Forelimb muscle (tissue), 1 donor: Measurements from ENCODE around the gene KCNQ1. TPM values are rescaled to one million over a fixed set of nuclear protein-coding genes. Genes with fewer than 3 reads are reported as not detected.

Experiments
- DNase-seq: peaks from one replicate; pipeline ENCODE4 v3.0.0-alpha.2; 2013; ENCODE audit warnings: low read depth
- polyA plus RNA-seq: library from polyadenylated mRNA; unstranded; fragments of 120-200 nt; gene quantifications from one replicate; pipeline ENCODE4 v1.2.1, GENCODE V29; 2013; ENCODE audit not compliant: insufficient read length

KCNQ1 gene
- polyA plus RNA-seq, 1 donor, result 2.1 TPM

DNA sequence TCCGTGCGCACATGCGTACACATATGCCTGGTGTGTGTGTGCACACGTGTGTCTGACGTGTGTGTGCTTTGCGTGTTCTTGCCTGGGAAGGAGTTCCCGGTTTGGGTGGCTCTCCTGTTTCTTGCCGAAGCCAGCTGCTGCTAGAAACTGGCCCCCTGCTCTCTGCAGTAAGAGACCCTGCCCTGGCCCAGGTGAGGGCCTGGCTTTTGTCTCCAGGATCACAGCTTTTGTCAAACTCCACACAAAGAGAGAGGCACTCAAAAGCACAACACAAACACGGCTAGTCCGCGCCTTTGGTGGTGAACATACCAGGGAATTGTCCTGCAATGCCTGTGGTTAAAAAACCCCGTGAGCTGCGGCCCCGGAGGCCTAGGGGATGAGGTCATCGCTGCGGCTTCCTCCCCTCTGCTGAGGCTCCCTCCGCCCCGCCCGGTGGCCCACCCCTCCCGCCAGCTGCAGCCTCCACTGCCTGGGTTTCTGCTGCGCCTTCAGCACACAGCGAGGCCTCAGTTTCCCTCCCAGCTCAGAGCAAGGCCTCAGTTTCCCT, 88.9 kb downstream of the KCNQ1 start:
- DNase-seq, result no peak

DNA sequence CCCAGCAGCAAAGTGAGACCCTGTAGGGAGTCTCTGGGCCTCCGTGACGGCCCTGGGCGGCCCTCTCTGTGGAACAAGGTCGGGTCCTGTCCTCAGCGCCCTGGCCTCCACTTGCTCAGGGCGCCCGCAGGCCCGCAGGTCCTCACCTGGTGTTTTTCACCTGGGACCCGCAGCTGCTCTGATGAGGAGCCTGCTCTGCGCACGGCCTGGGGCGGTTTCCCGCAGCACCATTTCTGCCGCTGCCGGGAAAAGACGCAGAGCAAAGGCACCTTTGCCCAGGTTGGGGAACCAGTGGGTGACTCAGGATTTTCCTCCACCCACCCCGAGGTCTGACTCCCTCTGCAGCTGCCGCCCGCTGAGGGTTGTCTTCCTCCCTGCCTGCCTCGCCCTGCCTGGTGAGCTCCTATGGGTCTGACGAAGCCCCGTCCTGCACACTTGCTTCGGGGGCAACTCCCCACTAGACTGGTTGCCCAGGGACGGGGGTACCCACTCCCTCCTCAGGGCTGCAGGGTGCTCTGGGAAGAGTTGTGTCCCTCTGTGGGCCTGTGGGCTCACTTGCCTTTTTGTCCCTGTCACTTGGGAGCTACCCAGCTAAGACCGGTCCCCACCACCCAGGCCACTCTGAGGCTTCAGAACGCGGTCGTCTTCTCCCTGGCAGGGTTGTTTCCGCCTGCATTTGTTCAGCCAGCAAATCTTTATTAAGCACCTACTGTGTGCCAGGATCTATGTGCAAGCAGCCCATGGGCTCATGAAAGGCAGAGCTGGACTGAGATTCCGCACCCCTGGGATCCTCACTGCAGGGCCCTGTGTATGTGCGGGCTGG, 89.5 kb downstream of the KCNQ1 start:
- no peak for DNase-seq

DNA sequence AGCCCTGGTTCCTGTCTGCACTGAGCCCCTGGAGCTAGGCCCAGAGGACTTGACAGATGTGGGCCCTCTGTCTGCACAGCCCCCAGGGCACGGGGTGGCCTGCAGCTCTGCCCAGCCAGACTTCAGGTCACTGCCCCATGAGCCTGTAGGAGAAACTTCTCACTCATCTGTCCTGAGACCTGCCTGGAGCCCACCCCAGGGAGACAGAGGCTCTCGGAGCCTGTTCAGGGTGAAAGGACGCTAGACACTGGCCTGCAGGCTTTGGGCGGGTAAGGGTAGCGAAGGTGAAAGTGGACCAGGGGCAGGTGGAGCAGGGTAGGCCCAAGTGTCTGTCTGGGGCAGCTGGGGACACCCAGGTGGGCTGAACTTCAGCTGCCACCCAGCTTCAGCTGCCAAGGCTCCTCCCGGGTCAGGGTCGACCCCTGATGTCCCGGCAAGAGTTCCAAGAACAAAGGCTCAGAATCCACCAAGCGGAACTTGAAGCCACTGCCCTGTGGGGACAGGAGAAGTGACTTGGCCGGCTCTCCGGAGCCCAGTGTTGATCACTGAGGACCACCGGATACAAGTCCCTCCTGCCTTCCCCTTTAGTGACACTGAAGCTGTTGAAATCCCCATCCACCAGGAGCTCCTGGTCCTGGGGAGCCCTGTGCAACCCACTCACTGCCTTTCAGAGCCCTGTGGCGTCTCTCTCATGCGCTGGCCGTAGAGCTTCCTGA, 90.3 kb downstream of the KCNQ1 start:
- no peak for DNase-seq

DNA sequence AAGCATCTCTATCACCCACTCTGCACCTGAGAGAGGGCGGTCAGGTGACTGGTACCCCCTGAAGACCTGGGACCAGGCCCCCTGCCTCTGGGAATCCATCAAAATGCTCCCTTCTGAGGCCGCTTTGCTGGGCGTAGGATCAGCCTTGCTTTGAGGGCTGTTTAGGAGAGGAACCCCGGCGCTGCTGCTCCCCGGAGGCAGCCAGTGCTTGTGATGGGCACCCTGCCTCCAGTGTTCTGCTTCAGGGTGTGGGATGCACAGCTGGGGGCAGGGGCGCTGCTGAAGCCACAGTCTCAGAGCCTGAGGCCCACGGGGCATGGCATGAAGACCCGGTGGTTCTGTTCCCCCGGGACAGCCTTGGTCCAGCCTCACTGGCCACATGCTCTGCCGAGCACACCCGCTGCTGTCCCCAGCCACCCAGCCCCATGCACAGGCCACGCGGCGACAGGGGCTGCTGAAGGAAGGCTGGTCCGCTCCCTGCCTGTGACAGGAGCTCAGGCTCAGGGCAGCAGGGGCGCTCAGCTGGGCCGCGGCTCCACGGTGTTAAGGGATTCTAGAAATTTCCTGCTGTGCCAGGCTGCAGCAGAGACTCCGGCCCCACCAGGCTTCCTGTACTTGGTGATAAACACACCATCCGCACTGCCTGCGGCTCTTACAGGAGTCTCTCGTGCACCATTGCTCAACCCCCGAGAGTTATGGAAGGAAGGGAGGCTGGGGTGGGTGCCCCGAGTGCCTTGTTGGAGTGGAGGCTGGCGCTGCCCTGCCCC, 91.0 kb downstream of the KCNQ1 start:
- DNase-seq, result no peak

GRCh38 chr11:2536440-2536989, 91.7 kb downstream of the KCNQ1 start:
- no peak for DNase-seq

- DNase-seq, result no peak
Measured at GRCh38 chr11:2537010-2537705, 92.3 kb downstream of the KCNQ1 start.

DNA sequence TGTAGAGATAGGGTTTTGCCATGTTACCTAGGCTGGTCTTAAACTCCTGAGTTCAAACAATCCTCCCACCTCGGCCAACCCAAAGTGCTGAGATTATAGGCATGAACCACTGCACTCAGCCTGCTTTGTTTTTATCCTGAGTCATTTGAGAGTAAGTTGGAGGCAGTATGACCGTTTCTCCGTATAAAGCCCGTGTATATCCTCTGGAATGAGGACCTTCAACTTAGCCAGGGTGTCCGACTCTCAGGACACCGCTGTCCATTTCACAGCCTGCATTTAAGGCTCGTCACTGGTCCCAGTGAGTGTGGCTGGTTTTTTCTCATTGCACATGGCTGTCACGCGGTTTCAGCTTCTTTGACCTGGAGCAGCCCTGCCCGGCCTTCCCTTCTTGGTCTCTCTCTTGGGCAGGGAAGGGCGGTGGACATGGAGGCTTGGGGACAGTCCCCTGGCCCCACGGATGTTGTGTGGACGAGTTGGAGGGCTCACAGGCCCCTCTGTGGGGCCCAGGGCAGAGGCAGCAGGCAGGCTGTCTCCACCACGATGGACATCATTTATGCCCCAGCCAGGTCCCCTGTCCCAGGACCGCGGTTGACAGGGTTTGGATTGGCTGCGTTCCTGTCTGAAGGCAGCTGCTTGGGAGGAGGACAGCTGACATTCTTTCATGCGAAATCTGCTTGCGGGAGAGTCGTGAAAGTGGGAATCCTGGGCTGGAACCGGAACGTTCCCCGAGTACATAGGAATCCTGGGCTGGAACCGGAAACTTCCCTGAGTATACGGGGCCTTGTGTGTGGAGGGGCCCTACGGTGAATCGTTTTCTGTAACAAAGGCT, 93.3 kb downstream of the KCNQ1 start:
- no peak for DNase-seq

DNA sequence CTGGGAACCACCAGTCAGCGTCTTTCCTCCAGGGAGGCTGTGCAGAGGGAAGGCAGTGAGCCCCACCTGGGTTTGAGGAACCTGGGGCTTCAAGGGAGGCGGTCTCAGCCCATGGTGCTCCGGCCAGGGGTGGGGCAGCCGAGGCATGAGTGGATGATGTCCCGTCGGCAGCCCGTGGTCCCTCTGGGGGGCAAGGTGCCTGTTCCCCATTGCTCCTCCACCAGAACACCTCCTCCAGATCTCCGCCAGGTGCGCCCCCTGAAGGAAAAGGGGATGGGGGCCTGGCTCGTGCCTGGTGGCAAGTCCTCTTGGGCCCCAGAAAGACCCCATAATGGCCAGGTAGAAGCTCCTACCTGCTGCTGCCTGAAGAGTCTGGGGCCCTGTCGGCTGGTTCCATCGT, 94.1 kb downstream of the KCNQ1 start:
- DNase-seq, result no peak

GRCh38 chr11:2539371-2540222, 94.8 kb downstream of the KCNQ1 start:
- no peak for DNase-seq

DNA sequence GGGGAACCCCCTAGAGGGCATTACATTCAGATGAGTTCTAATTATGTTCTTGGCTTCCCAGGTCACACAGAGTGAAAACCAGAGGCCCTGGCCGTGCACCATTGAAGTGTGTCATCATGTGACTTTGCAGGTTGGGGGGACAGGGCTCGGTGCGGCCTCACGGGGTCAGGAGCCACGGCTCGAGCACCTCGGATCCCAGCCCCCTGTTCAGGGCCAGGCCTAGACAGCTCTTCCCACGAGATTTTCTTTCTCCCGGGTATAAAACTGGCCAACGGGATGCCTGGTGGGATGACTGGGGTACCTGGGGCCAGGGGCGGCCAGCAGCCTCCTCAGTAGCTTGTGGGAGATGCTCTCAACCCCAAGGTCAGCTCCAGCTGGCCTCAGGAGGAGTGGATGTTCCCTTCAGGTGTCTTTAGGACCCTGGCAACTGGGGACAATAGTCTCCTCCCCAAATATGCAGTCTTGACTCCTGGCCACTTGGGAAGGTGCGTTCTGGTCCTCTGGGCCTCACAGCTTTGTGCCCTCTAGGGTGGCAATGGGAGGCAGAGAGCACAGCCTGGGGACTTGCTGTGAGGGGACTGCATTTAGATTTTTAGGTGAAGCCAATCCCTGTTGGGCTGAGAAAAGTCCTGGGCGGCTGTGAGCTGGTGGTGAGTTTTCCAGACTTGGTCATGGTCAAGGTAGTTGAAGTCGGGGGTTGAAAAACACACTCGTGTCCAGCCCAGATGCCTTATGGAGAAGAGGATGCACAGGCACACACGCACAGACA, 95.6 kb downstream of the KCNQ1 start:
- DNase-seq, result no peak

DNA sequence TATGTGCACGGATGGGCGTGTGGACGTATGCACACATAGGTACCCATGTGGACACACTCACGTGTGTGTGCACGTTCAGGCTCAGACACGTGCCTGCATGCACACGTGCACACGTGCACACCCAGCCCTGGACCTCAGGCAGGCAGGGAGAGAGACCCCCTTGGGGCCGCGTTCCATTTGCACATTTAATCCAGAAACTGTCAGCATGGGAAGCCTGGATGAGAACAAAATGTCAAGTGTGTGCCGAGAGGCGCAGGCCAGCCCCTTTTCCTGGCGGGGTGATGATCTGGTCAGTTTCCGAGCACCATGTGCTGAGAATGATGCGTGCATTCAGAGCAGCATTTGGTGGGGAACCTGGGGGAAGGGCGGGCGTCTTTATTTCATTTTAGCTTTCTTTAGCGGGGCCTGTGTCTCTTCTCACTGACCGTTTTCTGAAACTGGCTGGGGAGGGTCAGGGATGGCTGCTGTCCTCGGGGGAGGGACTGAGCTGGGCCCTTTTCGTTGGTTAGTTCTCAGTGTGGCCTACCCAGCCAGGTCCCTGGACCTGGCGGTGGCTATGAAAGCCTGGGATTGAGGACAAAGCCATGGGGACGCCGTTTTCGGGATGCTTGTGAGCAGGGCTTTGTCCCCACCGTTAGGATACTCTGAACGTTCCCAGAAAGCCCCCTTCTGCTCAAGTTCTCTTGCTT, 96.3 kb downstream of the KCNQ1 start:
- DNase-seq, result no peak

DNA sequence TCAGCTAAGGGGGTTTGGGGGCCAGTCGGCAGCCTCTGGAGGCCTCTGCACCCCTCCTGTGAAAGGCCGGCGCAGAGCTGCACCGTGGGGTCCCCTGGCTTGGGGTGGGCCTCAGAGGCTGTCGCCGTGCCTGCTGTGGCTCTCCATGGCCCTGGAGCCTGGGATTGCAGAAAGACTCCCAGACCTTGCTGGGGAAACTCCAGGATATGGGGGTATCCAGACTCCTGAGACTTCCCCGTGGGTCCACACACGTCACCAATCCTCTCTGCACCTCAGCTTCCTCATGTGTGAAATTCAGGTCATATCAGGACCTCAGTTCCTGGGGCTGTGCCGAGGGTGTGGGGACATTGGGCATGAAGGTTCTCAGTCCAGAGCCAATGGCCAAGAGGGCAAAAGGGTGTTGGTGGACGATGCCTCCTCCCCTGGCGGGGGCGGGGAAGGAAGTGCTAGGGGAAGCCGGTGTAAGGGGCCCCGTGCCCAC, 97.1 kb downstream of the KCNQ1 start:
- DNase-seq, result no peak

- DNase-seq, result no peak
Measured at GRCh38 chr11:2542406-2542805, 97.6 kb downstream of the KCNQ1 start.

GRCh38 chr11:2547806-2548205, 103.0 kb downstream of the KCNQ1 start:
- no peak for DNase-seq

DNA sequence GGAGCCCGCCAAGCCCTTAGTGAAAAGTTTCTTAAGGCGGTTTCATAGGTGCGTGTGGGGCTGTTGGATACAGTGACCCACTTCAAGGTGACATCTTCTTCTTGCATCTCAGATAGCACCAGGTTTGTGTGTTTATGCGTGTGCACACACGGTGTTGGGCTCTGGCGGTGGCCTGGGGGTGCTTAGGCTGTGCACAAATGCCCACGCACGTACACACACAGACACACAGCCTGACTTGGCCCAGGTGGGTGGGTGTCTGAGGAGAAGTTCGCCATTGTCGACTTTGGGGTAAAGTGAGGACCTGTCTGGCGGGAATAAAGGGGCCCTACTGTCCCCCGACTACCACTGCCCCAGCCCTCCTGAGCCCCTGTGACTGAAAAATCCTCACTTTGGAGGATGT, 103.8 kb downstream of the KCNQ1 start:
- DNase-seq, result no peak

DNA sequence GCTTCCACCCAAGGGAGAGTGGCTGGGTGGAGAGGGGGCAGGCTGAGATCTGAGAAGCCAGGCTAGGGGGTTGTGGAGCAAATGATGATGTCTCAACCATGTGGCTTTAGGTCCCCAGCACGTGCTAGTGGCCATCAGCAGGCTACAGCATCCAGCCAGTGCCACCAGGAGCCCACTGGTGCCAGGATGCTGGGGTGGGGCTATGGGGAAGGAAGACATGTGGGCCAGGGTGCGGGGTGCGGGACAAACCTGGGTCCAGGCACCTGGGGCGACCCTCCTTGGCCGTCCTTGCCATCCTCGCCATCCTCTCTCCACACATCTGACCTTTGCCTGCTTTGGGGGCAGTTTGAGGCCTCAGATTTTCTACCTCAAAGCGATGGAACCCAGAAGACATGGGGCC, 104.3 kb downstream of the KCNQ1 start:
- DNase-seq, result no peak

- DNase-seq, result no peak
Measured at GRCh38 chr11:2549491-2549875, 104.7 kb downstream of the KCNQ1 start.
